NCI-H2171 treated with DMSO at 0.1 percent for 48 hours (cell line): ENCODE data around the gene RBM45.
"Not testable (repeated sequence)": the region's sequence is repeated elsewhere in the genome, so short reads cannot be mapped to it uniquely, and the experiment has no call there.

Experiments used
- DNase-seq: peaks from one replicate; lab custom pipeline; 2025; lab: John Stamatoyannopoulos, UW

RBM45 gene

DNA sequence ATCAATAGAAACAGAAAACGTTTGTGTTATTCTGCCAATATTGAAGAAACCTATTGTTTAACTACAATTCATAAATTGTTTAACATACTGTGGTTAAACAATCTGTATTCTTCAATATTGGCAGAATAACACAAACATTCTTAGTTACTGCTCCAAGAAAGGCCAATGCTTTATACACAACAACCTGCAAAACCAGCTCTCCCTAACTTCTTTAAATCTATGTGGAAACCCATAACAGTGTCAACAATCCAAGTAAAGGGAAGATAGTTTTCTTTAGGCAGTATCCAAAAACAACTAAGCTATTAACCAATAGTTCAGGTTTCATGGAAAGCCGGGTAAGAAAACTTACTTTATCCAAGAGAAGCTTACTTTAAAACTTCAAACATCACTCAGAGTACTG lies 6.2 kb upstream of the RBM45 start:
- no peak for DNase-seq

DNA sequence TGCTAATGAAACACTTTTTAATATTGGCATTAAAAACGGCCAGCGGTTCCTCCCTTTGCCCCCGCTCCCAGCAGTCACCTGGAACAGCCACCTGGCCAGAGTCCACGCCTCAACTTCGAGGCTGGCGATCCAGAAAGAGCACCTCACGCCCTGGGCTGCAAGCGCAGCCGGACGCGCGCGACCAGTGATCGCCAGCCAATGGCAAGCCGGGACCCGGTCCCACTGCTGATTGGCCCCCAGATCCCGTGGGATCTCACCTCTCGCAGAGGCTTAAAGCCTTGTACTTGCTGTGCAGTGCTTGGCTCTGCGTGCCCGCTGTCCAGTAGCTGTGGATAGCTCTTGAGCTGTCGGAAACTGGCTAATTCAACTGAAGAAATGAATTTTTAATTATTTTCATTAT lies 4.1 kb upstream of the RBM45 start:
- DNase-seq: no peak

DNA sequence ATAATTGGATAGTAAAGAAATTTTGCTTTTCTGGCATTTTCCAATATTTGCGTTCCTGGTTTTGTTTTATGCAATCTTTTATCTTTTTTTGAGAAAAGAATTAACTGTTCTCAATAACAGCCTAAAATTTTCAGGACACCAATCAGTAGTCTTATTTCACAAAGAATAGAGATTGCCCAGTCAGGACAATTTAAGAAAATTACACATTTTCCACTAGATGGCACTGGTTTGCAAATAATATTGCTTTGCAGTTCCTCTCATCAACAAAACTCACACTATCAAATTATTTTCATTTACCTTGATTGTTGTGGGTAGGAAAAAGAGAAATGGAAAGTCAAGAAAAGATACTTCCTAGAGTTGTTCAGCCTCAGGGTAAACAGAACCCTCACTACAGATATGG lies 2.4 kb upstream of the RBM45 start:
- DNase-seq: peak; percentile 69

DNA sequence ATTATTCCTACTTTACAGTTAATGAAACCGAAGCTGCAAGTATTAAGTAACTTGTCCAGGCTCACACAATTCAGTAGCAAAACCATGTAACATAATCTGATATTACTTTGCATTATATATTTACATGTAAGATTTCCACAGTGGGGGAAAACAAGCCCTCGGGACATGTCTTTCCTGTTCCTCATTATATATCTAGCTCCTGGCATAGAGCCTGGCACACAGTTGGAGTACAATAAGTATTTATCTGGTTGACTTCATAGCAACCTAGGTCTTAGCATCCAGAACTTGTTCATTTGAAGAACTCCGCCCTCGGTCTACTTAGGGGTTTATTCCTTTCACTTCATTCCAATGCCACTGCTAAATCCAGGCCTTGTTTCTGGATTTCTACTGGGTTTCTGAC lies 1.6 kb upstream of the RBM45 start:
- DNase-seq: no peak

DNA sequence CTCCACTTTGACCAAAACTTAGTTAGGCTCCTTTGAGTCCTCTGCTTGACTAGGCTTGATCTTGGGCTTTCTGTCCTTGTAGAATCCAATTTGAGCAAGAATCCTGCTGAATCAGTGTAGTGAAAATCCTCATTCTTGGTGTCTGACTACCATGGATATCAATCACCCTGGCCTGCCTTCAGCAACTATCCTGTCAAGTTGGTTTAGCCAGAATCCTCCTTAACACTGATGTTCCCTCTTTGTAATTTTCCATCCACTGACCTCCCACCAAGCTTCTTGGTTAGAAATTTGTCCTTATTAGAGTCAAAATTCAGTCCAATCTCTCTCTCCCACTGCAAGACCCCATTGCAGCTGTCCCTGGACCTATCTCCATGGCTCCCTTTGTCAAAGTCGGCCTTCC lies 494 bp upstream of the RBM45 start:
- DNase-seq: no peak

DNA sequence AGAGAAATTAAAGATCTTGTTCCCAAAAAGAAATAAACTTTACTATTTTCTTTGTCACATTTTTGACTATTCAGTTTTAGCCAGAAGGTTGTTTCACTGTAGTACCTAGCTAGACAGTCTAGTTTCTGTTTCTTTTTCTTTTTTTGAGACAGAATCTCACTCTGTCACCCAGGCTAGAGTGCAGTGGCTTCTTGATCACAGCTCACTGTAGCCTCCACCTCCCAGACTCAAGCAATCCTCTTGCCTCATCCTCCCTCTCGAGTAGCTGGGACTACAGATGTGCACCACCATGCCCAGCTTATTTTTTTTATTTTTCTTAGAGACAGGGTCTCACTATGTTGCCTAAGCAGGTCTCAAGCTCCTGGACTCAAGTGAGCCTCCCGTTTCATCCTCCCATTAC lies 2.2 kb downstream of the RBM45 start:
- DNase-seq: no peak

DNA sequence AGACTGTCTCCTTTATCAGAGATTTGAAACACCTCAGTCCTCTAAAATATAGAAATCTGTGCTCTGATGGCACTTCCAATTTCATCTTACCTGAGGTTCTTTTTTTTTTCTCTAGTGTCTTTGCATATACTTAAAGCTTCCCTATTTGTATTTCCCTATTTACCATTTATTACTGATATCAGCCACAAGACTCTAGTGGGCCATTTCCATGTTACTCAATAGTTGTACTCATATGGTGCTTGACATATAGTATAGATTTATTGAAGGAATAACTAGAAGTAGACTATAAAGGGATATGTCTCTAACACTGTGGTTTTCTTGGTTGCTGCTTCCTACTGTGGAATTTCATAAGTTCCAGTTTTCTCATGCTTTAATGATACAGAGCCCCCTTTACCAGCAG lies 3.0 kb downstream of the RBM45 start:
- DNase-seq: no peak

DNA sequence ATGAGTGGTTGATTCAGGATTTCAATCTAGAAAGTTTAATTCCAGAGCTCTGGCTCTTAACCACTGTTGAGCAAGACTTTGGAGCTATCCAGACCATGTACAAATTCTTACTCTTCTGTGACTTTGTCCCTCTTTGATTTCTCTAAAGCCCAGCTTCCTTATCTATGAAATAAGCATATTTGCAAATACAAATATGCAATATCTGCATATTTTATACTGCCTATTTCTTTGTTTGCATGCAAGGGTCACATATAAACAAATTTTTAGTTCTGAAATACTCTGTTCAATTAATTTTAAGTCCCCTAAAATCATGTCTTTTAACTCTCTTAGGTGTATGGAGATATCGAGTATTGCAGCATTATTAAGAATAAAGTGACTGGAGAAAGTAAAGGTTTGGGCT lies 5.5 kb downstream of the RBM45 start:
- DNase-seq: no peak

DNA sequence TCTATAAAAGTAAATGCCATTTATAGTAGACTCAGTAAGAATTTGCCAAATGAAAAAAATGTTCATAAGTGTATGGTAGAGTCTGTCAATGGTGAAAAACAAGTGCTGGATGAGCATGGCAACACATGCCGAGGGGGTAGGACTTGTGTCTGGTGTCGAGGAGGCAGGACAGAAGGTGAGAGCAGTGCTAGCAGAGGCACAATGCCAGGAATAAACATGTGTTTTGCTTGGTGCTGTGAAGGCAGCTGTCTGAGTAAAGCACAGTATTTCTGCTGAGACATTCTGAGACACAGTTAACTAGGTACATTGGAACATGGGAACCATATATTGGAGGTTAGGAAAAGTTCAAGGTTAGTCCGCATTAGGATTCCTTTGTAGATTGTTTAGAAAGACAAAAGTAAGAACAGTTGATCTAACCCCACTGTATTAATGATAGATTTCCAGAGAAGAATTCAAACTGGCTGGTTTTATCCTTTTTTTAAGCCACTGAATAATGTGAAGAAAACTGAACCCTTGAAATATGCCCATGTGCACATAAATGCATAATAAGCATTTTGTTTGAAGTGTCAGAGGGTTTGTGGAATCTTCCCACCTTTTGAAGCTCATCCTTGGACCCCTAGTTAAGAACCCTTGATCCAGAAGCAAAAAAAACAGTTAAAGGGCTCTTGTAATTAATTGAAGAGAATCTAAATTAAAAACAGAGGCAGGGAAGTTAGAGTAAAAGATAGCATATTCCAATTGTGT lies 7.1 kb downstream of the RBM45 start:
- DNase-seq: peak; percentile 86

DNA sequence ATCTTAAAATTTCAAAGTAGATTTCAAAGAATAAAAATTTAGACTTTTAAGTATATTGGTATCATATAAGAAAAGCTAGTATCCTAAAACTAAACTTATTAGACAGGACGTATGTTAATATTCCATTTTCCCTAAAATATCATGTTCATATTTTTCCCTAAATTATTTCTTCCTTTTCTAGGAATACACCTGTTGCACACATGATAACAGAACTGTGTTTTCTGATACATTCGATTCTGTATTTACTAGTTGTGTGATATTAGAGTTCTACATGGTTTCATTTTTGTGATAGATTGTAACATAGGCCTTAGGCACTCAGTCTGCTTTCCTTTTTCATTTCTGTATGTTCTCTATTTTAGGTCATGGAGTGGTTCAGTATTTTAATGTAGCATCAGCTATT lies 10.9 kb downstream of the RBM45 start:
- no peak for DNase-seq

DNA sequence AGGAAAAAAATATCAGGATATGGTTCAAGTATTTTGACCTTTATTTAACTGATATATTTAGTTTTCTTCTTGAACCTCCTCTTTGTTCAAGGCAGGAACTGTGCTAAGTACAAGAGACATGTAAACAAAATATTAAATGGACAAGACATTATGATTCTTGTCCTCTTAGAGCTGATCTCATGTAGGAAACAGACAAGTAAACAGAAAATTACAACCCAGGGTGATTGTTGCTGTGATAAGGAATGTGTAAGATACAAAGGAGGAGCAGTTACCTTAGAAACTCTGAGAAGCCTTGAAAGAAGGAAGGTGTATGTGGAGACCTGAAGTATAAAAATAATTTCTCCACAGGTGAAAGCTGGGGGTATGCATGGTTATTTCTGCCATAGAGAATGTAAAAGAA lies 12.9 kb downstream of the RBM45 start:
- no peak for DNase-seq

DNA sequence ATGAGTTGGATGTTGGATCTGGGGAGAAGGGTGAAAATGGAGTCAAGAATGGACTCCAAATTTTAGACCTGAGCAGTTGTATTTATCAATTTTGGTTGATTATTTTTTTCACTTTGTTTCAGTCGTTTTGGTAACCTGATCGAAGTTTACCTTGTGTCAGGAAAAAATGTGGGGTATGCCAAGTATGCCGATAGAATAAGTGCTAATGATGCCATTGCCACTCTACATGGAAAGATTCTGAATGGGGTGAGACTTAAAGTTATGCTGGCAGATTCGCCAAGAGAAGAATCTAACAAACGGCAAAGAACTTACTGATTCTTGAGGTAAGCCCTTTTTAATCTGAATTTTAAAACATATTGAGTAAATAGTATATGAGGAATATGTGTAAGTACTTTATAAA lies 13.6 kb downstream of the RBM45 start:
- no peak for DNase-seq

DNA sequence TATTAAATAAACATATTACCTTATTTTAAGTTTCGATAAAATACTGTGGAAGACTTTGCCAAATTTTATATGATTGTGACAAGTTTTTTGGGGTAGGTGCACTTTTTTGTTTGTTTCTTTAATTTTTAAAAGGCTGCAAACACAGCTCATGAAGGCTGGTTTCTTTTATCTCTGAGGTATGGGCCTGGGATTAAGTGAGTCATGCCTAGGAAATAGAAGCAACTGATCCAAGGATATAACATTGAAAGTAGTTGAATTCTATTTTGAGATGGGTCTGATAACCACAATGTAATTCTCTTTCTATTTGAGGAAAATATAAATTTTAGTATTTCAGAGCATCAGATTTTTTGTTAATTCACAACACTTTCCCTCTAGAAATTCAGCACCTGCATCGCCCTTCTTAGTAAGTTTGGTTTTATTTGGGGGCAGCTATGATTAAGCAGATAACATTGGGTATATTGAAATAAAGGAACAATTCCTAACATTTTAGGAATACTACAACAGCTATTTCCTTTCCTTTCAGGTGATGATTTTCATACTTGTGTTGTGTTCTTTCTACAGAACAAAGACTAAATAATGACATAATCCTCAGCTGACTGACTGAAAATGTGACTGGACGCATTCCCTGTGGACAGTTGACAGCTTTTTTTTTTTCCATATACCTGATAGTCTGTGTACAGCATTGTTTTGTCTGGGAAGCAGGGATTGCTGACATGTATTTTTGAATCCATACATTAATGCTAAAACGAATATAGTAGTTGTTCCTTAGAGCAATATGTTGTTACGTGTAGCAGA lies 16.8 kb downstream of the RBM45 start:
- no peak for DNase-seq

DNA sequence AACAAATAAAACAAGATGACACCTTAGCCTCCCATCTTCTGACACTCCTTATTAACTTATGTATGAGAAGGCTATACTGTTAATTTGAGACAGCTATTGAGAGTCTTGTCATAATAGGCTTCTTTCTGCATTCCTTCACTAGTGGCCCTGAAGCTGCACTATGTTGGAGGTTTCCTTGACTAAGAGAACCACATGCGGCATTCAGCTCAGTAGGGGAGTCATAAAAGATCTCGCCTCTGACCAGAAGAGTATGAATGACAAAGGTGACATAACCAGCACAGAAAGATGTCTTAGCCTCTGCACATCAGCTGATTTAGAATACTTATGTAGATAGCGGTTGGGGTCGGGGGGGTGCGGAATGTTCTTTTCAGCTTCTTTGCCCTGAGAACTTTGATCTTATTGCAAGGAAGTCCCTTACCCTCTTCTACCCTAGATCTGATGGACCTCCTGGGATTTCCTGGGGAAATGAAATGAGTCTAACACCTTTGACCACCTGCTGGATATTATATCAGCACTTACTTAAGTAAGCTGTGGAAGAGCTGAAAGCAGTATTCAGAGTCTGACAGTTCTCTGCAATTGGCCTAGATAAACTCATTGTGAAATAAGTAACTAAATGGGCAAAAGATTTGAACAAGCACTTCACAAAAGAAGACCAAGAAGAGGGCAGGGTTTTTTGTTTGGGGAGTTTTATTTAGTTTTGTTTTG lies 24.2 kb downstream of the RBM45 start:
- DNase-seq: no peak

DNA sequence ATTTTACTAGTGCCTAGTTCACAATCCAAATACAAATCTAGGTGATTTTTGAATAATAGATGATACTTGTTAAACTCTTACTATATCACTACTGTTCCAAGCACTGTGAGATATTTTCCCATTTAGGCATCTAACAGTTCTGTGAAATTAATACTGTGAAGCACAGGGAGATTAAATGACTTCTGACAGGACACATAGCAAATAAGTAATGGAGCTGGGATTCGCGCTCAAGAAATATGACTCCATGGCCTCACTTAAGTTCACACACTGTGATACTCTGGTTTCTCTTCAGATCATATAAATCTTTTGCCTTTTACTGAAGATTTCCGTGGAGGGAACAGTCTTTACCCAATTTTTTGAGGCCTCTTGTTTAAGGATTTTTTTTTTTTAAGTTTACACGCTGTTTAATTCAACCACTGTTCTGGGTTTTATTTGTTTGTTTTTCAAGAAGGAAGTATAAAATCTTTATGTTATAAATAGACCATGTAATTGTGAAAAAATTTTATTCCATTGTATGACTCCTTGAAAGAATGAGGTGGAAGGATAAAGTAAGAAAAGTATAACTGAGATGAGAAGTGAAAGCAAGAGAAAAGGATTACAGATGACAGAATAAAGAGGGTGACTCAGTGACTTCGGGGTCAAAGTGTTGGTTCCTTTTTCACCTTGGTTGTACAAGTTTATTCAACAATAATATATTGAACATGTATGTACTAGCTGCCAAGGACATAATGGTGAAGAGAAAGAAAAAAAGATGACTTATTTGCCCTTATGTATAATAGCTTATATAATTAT lies 30.2 kb downstream of the RBM45 start:
- peak; percentile 73 for DNase-seq

DNA sequence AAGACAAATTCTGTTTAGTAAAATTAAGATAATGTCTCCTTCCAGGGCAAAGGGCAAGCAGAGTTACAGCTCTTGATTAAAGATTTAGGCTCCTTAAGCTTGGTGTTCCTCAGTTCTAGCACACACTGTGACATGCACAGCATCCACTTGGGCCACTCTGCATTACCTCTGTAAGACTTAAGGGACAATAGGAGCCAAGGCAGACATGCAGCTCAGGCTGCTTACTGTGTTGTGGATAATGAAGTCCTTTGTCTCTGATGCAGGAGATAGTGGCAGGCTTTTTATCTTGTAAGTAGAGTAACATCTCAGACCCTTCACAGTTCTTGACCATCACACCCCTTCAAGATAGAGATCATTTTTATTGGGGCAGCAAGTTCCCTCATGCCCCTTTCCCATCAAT lies 31.2 kb downstream of the RBM45 start:
- no peak for DNase-seq

DNA sequence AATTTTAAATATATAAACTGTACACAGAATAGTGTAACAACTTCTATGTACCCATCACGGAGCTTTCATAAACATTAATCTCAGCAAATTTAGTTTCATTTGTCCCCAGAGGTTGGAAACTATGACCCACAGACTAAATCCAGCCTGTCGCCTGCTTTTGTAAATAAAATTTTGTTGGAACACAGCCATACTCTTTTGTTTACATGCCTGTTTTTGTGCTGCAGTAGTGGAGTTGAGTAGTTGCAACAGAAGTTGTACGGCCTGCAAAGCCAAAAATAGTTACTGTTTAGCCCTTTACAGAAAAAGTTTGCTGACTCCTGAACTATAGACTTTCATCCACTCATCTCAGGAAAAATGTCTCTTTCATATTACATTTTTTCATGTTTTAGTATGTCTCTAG lies 39.8 kb downstream of the RBM45 start:
- DNase-seq: peak; percentile 21

DNA sequence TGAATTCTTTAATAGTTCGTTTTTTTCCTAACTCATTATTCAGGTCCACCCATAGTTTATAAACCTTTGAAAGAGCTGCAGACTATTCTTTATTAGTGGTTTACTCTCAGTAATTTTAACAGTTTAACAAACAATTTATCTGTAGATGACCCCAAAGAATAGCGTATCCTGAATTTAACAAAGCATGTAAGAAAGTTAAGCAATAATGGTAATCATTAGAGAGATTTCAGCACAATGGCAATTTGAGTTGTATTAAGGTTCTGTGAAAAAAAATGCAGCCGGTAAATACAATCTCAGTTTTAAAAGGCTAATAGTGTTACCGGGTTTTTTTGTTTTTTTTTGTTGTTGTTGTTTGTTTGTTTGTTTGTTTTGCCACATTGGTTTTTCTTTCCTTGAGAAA lies 40.3 kb downstream of the RBM45 start:
- DNase-seq: no peak

DNA sequence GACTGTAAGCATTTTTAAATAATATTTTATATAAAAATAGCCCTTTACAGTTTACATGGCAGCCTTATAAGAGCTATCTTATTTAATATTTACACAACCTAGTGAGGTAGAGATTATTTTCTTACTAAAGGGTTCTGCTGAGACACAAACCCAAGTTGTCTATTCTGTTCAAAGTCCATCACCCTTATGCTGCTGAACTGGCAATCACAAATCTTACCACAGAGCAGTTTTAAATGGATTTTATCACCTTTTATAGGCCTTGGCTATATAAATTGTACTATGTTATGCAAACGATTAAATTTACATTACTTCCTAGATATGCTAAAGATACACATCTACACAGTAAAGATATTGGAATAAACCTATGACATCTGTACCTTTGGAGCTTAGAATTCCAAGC lies 40.7 kb downstream of the RBM45 start:
- DNase-seq: no peak

DNA sequence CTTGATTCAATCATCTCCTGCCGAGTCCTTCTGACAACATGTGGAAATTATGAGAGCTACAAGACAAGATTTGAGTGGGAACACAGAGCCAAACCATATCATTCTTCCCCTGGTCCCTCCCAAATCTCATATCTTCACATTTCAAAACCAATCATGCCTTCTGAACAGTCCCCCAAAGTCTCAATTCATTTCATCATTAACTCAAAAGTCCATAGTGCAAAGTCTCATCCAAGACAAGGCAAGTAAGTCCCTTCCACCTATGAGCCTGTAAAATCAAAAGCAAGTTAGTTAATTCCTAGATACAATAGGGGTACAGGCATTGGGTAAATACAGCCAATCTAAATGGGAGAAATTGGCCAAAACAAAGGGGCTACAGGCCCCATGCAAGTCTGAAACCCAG lies 41.6 kb downstream of the RBM45 start:
- not testable (repeated sequence) for DNase-seq

DNA sequence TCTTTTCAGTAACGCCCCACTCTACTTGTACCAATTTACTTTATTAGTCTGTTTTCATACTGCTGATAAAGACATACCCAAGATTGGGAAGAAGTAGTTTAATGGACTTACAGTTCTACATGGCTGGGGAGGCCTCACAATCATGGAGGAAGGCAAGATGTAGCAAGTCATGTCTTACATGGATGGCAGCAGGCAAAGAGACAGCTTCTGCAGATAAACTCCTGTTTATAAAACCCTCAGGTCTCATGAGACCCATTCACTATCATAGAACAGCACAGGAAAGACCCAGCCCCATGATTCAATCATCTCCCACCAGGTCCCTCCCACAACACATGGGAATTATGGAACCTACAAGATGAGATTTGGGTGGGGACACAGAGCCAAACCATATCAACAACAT lies 43.3 kb downstream of the RBM45 start:
- DNase-seq: no peak

DNA sequence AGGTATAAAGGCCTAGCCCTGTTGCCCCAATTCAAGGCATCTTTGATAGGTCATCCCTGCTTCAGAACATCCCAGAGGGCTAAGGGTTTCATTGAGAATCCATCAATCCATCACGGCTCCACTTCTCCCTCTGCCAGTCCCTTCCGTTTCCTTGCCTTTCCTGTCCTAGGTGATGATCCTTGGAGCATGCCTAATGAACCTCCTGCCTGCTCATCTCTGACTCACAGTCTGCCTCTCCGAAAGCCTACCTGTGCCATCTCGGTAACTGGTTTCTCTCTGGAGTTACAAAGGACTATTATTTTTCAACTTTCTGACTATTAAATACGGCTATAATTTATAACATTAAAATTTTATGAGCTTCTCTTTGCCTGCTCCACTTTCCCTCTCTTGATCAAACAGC lies 45.3 kb downstream of the RBM45 start:
- no peak for DNase-seq
